Loucy (cell line): ENCODE results near the gene CNP.

Experiments
- H2AFZ ChIP-seq: fragments of 200-600 bp; sonication (generic); 2 replicates; pipeline ENCODE4 v1.6.0; 2016; ENCODE audit warnings: antibody characterized with exemption, mild to moderate bottlenecking, low read length, moderate library complexity
- H3F3A ChIP-seq: fragments of 200-600 bp; 2 replicates; pipeline ENCODE4 v1.6.0; 2016; ENCODE audit warnings: antibody characterized with exemption, low read depth, mild to moderate bottlenecking
- H3K27me3 ChIP-seq: fragments of 200-600 bp; sonication (generic); 2 replicates; pipeline ENCODE4 v1.6.1; 2014; ENCODE audit warnings: low read length, mild to moderate bottlenecking; ENCODE audit not compliant: insufficient read depth, poor library complexity, severe bottlenecking
- H3K36me3 ChIP-seq: fragments of 200-600 bp; sonication (generic); 2 replicates; pipeline ENCODE4 v1.6.1; 2016; ENCODE audit warnings: low read length; ENCODE audit not compliant: insufficient read depth
- H3K4me1 ChIP-seq: fragments of 200-600 bp; sonication (generic); 2 replicates; pipeline ENCODE4 v1.5.1; 2014; ENCODE audit warnings: low read length, mild to moderate bottlenecking; ENCODE audit not compliant: insufficient read depth, poor library complexity, severe bottlenecking
- H3K4me2 ChIP-seq: fragments of 200-600 bp; sonication (generic); 2 replicates; pipeline ENCODE4 v1.6.0; 2014; ENCODE audit warnings: antibody characterized with exemption, low read length, low read depth, mild to moderate bottlenecking; ENCODE audit not compliant: poor library complexity, severe bottlenecking
- H3K4me3 ChIP-seq: fragments of 200-600 bp; sonication (generic); 2 replicates; pipeline ENCODE4 v1.5.1; 2014; ENCODE audit warnings: low read length, mild to moderate bottlenecking, mixed read lengths; ENCODE audit not compliant: poor library complexity, severe bottlenecking
- H3K79me2 ChIP-seq: fragments of 200-600 bp; sonication (generic); 2 replicates; pipeline ENCODE4 v1.6.1; 2014; ENCODE audit warnings: low read length; ENCODE audit not compliant: insufficient read depth
- H3K9ac ChIP-seq: fragments of 200-600 bp; sonication (generic); 2 replicates; pipeline ENCODE4 v1.6.0; 2014; ENCODE audit warnings: mild to moderate bottlenecking, low read depth, low read length, moderate library complexity; ENCODE audit not compliant: poor library complexity, severe bottlenecking
- H3K9me2 ChIP-seq: fragments of 200-600 bp; sonication (generic); replicated peaks from 2 replicates; pipeline ENCODE4 v1.6.1; 2016; ENCODE audit warnings: low read depth, low read length, mixed read lengths
- H3K9me3 ChIP-seq: fragments of 200-600 bp; sonication (generic); 2 replicates; pipeline ENCODE4 v1.6.1; 2014; ENCODE audit warnings: mild to moderate bottlenecking, antibody characterized with exemption, low read length, low read depth; ENCODE audit not compliant: insufficient read depth
- H4K20me1 ChIP-seq: fragments of 200-600 bp; sonication (generic); 2 replicates; pipeline ENCODE4 v1.6.0; 2014; ENCODE audit warnings: antibody characterized with exemption, low read length, mild to moderate bottlenecking; ENCODE audit not compliant: insufficient read depth, poor library complexity, severe bottlenecking
- CTCF ChIP-seq: fragments of 200-600 bp; sonication (generic); conservative IDR thresholded peaks from 2 replicates; pipeline ENCODE4 v1.5.1; 2014; ENCODE audit warnings: mild to moderate bottlenecking, antibody characterized with exemption, low read length
- EZH2phosphoT487 ChIP-seq: fragments of 200-600 bp; IDR thresholded peaks from 2 replicates; pipeline ENCODE4 v1.6.1; 2018; ENCODE audit warnings: antibody characterized with exemption, mild to moderate bottlenecking, moderate library complexity, borderline replicate concordance

The CNP gene

GRCh38 chr17:41966463-41967140 lies at the start of gene CNP:
Gene CNP (plus strand): TSS chr17:41966795. CDS start chr17:41966885, 90 bp downstream.
- Histone ChIP-seq H3K4me2 (peak within 1 kb of the TSS; percentile 89), H2AFZ (peak within 1 kb of the TSS; percentile 81), H3F3A (no peaks in the 10 kb centered on the region; the same call in 1 of the 2 replicates), H4K20me1 (no peaks in the 10 kb centered on the region), H3K9me2 (no peaks in the 10 kb centered on the region), H3K36me3 (no peaks in the 10 kb centered on the region; the same call in 1 of the 2 replicates), H3K79me2 (peaks cover 43% of the 10 kb centered on the region), H3K9me3 (no peaks in the 10 kb centered on the region), H3K9ac (peak within 1 kb of the TSS; percentile 88), H3K4me1 (peaks cover 28% of the 10 kb centered on the region), H3K27me3 (no peaks in the 10 kb centered on the region), H3K4me3 (peak within 1 kb of the TSS; percentile 83)
- TF ChIP-seq CTCF (no peak), EZH2phosphoT487 (no peak)

DNA sequence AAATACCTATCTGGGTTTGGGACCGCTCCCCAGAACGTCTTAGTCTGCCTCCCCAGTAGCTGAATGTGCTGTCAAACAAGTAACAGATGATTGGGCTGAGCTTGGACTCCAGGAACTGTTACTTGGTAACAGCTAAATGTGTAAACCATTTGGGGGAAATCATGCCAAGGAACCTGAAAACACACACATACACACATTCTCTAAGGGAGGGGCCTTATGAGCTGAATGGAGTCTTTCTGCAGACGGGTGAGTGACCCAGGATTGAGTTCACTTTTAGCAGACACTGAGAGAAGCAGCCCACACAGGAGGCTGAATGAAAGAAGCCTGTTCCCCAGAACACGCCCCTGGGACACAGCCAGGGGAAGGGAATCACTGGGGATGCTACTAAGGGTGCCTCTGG lies 49.4 kb upstream of the CNP start:
- Histone ChIP-seq H4K20me1 (peaks cover 63% of the 10 kb centered on the region), H3K4me1 (peaks cover 47% of the 10 kb centered on the region), H3F3A (no peaks in the 10 kb centered on the region), H3K79me2 (peaks cover 66% of the 10 kb centered on the region), H3K27me3 (peaks cover 6% of the 10 kb centered on the region), H3K36me3 (peaks cover 19% of the 10 kb centered on the region; the same call in 1 of the 2 replicates), H3K4me3 (peak overlapping the region; percentile 86), H3K9ac (peak overlapping the region; percentile 95), H2AFZ (no peak overlapping the region), H3K9me2 (no peaks in the 10 kb centered on the region), H3K9me3 (no peaks in the 10 kb centered on the region), H3K4me2 (peak overlapping the region; percentile 98)
- no peak for TF ChIP-seq EZH2phosphoT487
- no peak for TF ChIP-seq CTCF

DNA sequence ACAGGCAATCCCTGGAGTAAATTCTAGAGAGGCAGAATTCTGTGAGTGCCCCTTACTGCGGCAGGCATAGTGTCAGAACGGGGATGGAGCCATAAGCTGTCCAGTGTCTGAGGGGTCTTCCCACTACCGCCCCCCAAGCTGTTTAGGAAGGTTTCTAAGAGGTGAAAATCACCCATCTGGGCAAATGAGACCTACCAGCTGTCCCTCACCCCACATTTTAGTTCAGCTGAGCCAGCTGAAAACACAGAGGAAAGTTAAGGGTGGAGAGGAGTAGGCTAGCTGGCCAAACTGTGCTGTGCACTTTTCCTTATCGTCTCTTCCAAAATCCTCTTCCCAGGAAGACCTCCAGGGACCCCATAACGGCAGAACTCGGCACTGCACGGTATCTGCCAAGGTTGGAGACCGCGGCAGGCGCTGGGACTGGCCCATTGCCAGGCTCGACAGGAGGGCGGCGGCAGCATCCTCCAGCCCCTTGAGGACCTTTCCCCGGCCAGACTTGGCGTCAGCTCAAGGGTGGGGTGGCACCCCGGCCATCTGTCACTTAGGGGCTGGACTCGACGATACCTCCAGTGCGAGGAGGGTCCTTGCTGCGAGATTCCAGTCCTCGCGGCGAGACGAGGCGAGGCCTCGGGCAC lies 48.8 kb upstream of the CNP start:
- Histone ChIP-seq H2AFZ (peak overlapping the region; percentile 91), H3K9me2 (no peaks in the 10 kb centered on the region), H3K9ac (peak overlapping the region; percentile 95), H3K4me3 (peak overlapping the region; percentile 86), H3K4me2 (peak overlapping the region; percentile 98), H3K79me2 (peaks cover 60% of the 10 kb centered on the region), H3F3A (no peaks in the 10 kb centered on the region), H3K9me3 (no peaks in the 10 kb centered on the region), H3K4me1 (peaks cover 47% of the 10 kb centered on the region), H4K20me1 (peaks cover 57% of the 10 kb centered on the region), H3K36me3 (peaks cover 13% of the 10 kb centered on the region; the same call in 1 of the 2 replicates), H3K27me3 (peaks cover 6% of the 10 kb centered on the region)
- TF ChIP-seq CTCF (0 out of 2 replicates have a peak, but pooled peaks have one; percentile 15), EZH2phosphoT487 (no peak)
